ENCODE results near the gene KIF6.

The KIF6 gene

GRCh38 chr6:39309942-39310531 is 415.2 kb downstream of the KIF6 start:
- H3K4me3 ChIP-seq (ENCODE audit: low read length), result no peak overlapping the region
- peak; percentile 14 for DNase-seq (ENCODE audit: low read depth)

GRCh38 chr6:39307462-39307861 is 417.7 kb downstream of the KIF6 start:
- no peak for TF ChIP-seq CTCF (conservative IDR thresholded peaks at IDR 0.05; ENCODE audit: low read depth, low read length)
- H3K4me3 ChIP-seq (ENCODE audit: low read length), result no peak overlapping the region
- no peak for DNase-seq (ENCODE audit: low read depth)

More at GRCh38 chr6:39309942-39310531, 415.2 kb downstream of the KIF6 start:
- TF ChIP-seq CTCF (conservative IDR thresholded peaks at IDR 0.05; ENCODE audit: low read depth, low read length), result peak; percentile 94

- no peak overlapping the region for H3K4me3 ChIP-seq (ENCODE audit: low read length)
- TF ChIP-seq CTCF (conservative IDR thresholded peaks at IDR 0.05; ENCODE audit: low read depth, low read length), result no peak
- DNase-seq (ENCODE audit: low read depth), result no peak
These were observed 420.3 kb downstream of the KIF6 start for GRCh38 chr6:39304951-39305350.

- TF ChIP-seq CTCF (conservative IDR thresholded peaks at IDR 0.05; ENCODE audit: low read depth, low read length), result no peak
- DNase-seq (ENCODE audit: low read depth), result no peak
- no peak overlapping the region for H3K4me3 ChIP-seq (ENCODE audit: low read length)
These were observed 421.6 kb downstream of the KIF6 start for GRCh38 chr6:39303425-39304153.

GRCh38 chr6:39302669-39303424 is 422.4 kb downstream of the KIF6 start:
- peak; percentile 12 for DNase-seq (ENCODE audit: low read depth)
- no peak overlapping the region for H3K4me3 ChIP-seq (ENCODE audit: low read length)

GRCh38 chr6:39302011-39302410 is 423.2 kb downstream of the KIF6 start:
- no peak overlapping the region for H3K4me3 ChIP-seq (ENCODE audit: low read length)
- no peak for TF ChIP-seq CTCF (conservative IDR thresholded peaks at IDR 0.05; ENCODE audit: low read depth, low read length)
- no peak for DNase-seq (ENCODE audit: low read depth)

More at GRCh38 chr6:39302669-39303424, 422.4 kb downstream of the KIF6 start:
- peak; percentile 89 for TF ChIP-seq CTCF (conservative IDR thresholded peaks at IDR 0.05; ENCODE audit: low read depth, low read length)
